Epithelial cell of prostate (primary cell): ENCODE results near the gene PKIG.
A peak's percentile ranks its signal among the peaks of the same experiment; 100 is the strongest.
"Not testable (repeated sequence)": the region's sequence is repeated elsewhere in the genome, so short reads cannot be mapped to it uniquely, and the experiment has no call there.

Experiments
- DNase-seq: peaks from one replicate; pipeline ENCODE4 v3.0.0-alpha.2; 2011; ENCODE audit warnings: low read depth, low spot score
- H3K27ac ChIP-seq: fragments of 450-650 bp; 2 replicates; pipeline ENCODE4 v1.5.1; 2017; ENCODE audit warnings: mild to moderate bottlenecking

Gene PKIG

DNA sequence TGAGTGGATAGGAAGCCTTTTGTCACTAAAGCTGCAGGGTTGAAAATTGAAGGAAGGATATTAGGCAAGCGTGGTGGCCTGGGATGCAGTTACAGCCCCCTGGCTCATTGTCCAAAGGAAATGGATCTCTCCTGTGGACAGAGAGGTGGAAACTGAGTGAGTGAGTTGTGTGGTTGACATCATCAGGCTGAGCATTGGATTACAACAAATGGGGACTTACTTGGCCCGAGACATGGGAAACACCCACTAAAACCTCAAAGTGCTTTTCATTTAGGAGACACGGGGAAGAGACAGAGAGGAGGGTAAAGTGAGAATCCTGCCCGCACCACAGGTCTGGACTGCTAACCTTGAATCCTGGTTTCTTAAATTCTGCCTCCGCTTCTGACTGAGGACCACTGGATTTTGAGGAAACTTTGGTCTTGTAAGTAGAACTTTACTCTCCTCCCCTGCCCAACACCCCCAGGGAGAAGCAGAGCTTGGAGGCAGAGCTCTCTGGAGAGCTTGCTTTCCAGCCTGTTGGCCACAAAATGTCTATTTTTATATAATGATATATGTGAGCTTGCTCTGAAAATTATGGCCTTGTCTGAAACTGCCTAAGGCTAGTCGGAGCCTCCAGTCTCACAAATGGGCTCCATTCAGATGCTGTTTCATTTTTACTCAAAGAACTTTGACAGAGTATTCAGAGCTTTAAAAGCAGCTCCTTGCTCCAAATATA lies at the start of gene PKIG:
Gene PKIG, plus strand, starts transcription at position 269 of the 715 bp plus-strand sequence. CDS start 31,978 bp downstream, outside the sequence.
- H3K27ac ChIP-seq = no peak within 1 kb of the TSS
- DNase-seq = no peak

DNA sequence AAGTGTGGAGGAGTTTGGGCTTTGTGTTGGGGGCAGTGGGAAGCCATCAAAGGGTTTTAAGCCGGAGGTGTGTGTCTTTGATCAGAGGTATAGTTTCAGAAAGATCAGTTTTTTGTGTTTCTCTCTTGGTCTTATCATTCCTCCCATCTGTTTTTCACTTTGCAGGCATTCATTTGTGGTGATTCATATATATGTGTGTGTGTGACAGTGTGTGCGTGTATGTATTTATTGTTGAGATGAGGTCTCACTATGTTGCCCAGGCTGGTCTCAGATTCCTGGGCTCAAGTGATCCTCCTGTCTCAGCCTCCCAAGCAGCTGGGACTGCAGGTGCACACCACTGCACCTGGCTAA lies 49.4 kb upstream of the PKIG start:
- no peak overlapping the region for H3K27ac ChIP-seq
- no peak for DNase-seq

- no peak overlapping the region for H3K27ac ChIP-seq
- no peak for DNase-seq
Measured at GRCh38 chr20:44533928-44534327, 48.5 kb upstream of the PKIG start.

DNA sequence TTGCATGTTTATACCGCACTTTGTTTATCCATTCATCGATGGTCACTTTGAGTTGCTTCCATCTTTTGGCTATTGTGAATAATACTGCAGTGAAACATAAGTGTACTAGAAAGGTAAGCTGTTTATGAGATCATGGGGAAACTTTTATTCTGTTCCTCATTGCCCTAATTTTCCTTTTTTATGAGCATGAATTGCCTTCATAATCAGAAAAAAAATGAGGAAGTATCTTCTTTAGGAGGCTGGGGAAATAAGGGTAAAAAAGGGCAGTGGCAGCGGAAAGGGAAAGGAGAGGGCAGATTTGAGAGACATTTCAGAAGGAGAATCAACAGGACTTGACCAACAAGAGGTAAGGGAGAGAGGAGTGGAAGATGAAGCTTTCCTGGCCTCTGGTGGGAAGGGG lies 46.2 kb upstream of the PKIG start:
- DNase-seq = no peak
- H3K27ac ChIP-seq = no peak overlapping the region

- DNase-seq = no peak
Measured at GRCh38 chr20:44537993-44538392, 44.4 kb upstream of the PKIG start.

GRCh38 chr20:44540834-44541233 lies 41.5 kb upstream of the PKIG start:
- DNase-seq = no peak
- no peak overlapping the region for H3K27ac ChIP-seq

More at GRCh38 chr20:44537993-44538392, 44.4 kb upstream of the PKIG start:
- no peak overlapping the region for H3K27ac ChIP-seq

DNA sequence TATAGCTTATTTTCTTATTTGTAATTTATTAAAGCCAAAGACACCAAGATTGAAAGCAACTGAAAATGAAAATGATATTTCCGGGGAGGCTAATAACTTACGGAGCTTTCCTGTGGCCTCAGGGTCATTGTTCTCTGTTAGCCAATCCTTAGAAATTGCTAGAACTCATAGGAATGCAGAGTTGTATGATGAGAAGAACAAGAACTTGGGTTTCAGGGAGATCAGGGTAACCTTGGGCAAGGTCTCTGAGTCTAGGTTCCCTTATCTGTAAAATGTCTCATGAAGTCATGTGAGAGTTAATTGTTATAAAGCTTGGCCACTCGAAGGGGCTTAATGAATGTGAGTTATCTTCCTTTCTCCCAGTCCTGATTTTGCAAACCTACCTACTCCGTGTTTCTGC lies 40.4 kb upstream of the PKIG start:
- no peak overlapping the region for H3K27ac ChIP-seq
- DNase-seq = no peak

GRCh38 chr20:44542890-44543289 lies 39.5 kb upstream of the PKIG start:
- H3K27ac ChIP-seq = no peak overlapping the region

GRCh38 chr20:44543358-44543757 lies 39.0 kb upstream of the PKIG start:
- DNase-seq = no peak
- no peak overlapping the region for H3K27ac ChIP-seq

More at GRCh38 chr20:44542890-44543289, 39.5 kb upstream of the PKIG start:
- DNase-seq = no peak

- no peak for DNase-seq
- no peak overlapping the region for H3K27ac ChIP-seq
Measured at GRCh38 chr20:44544263-44544662, 38.1 kb upstream of the PKIG start.

GRCh38 chr20:44547419-44547818 lies 35.0 kb upstream of the PKIG start:
- H3K27ac ChIP-seq = no peak overlapping the region
- no peak for DNase-seq

GRCh38 chr20:44549123-44549522 lies 33.3 kb upstream of the PKIG start:
- DNase-seq = no peak
- no peak overlapping the region for H3K27ac ChIP-seq

GRCh38 chr20:44552050-44552449 lies 30.3 kb upstream of the PKIG start:
- no peak for DNase-seq
- no peak overlapping the region for H3K27ac ChIP-seq

DNA sequence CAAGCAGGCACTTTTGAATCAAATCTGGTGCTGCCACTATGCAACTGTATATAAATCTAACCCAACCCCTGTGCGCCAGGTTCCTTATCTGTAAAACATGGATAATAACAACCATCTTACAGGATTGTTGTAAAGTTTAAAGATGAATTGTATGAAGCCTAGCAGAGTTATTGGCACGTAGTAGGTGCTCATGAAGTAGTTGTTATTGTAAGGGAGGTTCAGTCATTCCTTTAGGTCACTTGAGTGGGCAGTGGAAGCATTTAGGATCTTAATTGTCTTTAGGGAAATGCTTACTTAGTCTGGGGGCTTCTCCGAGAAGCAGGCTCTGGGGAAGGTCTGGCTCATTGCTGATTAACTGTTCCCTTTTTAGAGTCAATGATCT lies 29.8 kb upstream of the PKIG start:
- no peak overlapping the region for H3K27ac ChIP-seq
- DNase-seq = no peak

DNA sequence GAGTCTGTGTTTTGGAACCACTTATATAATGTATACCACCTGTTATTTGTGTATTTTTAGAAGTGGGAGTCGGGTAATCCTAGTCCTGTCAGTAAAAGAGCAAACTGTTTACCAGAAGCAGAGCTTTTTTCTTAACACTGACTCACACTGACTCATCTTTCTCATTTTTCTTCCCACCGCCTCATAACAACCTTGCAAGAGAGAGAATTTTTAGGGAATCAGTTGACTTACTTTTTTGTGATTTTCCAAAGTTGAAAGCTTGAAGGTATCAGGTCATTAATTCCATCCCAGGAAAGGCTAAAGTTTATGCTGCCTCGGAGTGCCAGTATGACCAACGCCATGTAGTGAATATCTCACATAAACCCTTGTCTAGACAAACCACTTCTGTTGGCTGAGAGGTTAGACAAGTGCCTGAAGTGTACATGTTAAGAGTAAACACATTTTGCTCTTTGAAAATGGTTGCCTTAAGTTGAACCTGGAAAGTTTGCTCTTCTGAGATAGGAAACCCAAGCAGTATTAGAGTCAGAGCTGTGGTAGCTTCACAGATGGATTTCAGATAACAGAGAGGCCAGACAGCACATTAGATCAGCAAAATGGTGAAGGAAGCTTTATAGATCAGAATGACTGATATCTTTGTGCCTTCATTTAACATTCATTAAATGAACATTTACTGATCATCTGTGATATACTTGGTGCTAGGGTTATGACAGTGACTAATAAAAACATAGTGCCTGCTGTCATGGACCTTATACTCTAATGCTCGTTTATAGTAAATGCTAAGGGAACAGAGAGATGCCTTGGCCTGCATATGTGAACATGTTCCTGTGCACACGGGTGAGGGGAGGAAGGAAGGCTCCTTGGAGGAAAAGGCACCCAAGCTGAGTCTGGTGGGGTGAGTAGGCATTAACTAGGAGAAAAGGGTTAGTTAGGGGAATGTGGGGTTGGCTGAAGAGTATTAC lies 29.1 kb upstream of the PKIG start:
- no peak overlapping the region for H3K27ac ChIP-seq
- DNase-seq = no peak

DNA sequence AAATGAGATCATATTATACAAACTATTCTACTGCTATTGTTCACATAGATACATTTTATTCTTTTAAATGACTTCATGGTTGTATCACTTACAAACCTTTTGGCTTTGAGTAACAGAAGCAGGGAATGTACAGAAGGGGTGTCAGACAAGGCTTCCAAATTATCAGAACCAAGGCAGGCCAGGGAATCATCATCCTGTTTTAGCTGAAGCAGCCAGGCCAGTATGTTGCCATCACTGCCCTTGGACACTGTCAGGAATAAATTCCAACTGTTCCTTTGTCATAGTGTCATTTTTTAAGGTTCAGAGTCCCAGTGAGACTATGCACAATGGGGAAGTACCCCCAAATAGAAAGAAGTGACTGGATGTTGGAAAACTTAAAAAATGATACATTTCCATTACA lies 23.1 kb upstream of the PKIG start:
- DNase-seq = no peak
- no peak overlapping the region for H3K27ac ChIP-seq

- DNase-seq = no peak
- H3K27ac ChIP-seq = no peak overlapping the region
Measured at GRCh38 chr20:44560229-44560628, 22.1 kb upstream of the PKIG start.

GRCh38 chr20:44560818-44561217 lies 21.6 kb upstream of the PKIG start:
- not testable (repeated sequence) for DNase-seq, H3K27ac ChIP-seq

- no peak overlapping the region for H3K27ac ChIP-seq
- no peak for DNase-seq
Measured at GRCh38 chr20:44561876-44562275, 20.5 kb upstream of the PKIG start.

DNA sequence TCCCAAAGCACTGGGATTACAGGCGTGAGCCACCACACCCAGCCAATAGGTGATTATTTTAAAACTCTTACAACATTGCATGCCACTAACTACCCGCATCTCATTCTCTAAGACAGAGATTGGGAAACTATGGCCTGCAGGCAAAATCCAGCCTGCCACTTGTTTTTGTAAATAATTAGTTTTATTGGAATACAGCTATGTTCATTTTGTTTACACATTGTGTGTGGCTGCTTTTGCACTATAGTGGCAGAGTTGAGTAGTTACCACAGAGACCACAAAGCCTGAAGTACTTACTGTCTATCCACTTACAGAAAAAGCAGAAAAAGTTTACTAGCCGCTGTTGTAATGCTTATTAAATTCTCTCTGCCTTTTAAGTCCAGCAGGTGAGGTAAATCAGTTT lies 16.4 kb upstream of the PKIG start:
- no peak for DNase-seq
- H3K27ac ChIP-seq = no peak overlapping the region

DNA sequence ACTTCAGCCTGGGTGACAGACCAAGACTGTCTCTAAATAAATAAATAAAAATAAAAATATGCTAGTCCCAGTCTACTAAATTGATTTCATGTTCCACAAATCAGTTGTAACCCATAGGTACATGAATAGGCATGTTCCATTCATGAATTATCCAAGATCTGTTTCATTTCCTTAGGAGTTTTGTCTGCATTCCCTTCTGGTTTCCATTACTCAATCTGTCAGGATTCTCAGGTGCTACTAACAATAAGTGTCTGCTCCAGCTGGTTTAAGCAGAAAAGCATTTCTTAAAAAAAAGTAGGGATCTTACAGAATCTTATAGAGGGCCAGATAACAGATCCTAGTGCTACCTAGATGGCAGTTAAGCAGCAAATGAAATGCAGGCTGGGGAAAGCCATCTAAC lies 15.6 kb upstream of the PKIG start:
- H3K27ac ChIP-seq = peak overlapping the region; percentile 14
- no peak for DNase-seq
